B cell (primary cell): Measurements from ENCODE around the gene TMEM19. TPM values are rescaled to one million over a fixed set of nuclear protein-coding genes. Genes with fewer than 3 reads are reported as not detected.

Source experiments
- ATAC-seq: fragments of 200-7000 bp; cut with Tn5 transposase; one replicate; pipeline ENCODE4 v1.10.0; 2021; ENCODE audit warnings: low read depth, mild to moderate bottlenecking, moderate number of reproducible peaks, moderate library complexity
- CTCF ChIA-PET: fragments of 350-600 bp; sonication (Branson Sonifier 250); formaldehyde crosslinking; loops from one replicate; lab custom pipeline; 2021; ENCODE audit warnings: antibody characterized with exemption, inconsistent platforms; lab: Charles Lee
- POLR2A ChIA-PET: fragments of 350-600 bp; sonication (Branson Sonifier 250); formaldehyde crosslinking; loops from one replicate; lab custom pipeline; 2021; ENCODE audit warnings: antibody characterized with exemption; lab: Charles Lee
- DNase-seq: peaks from one replicate; pipeline ENCODE4 v3.0.0; 2013
- H2AFZ ChIP-seq: 2 replicates; pipeline ENCODE4 v1.6.1; 2012; ENCODE audit warnings: mild to moderate bottlenecking, low read depth, low read length; ENCODE audit not compliant: insufficient read depth, poor library complexity, severe bottlenecking
- H3K27ac ChIP-seq, 2 donors: 1 replicate in 1 of 2; 2 replicates in 1 of 2; pipeline ENCODE4 v1.5.1; 2012 to 2013; ENCODE audit warnings: low read length in 2 of 2, mild to moderate bottlenecking in 2 of 2, moderate library complexity in 1 of 2
- H3K27me3 ChIP-seq, 4 experiments: fragments of 200-600 bp in 1 of 4; sonication (generic) in 1 of 4; replicated peaks in 1 of 4; 1 replicate in 2 of 4; 2 replicates in 2 of 4; pipeline versions ENCODE4 v1.6.1 to v1.7.0; 2013 to 2016; ENCODE audit warnings: low read length in 3 of 4, mild to moderate bottlenecking in 2 of 4, mixed read lengths in 1 of 4, moderate library complexity in 1 of 4; ENCODE audit not compliant: insufficient read depth in 4 of 4, control insufficient read depth in 3 of 4; ENCODE audit errors: control extremely low read depth in 1 of 4
- H3K36me3 ChIP-seq, 2 experiments: replicated peaks in 1 of 2; 1 replicate in 1 of 2; 2 replicates in 1 of 2; pipeline versions ENCODE4 v1.6.1 to v1.7.1; 2013; ENCODE audit warnings: low read length in 1 of 2; ENCODE audit not compliant: insufficient read depth in 2 of 2, control insufficient read depth in 1 of 2; ENCODE audit errors: control extremely low read depth in 1 of 2, extremely low read depth in 1 of 2
- H3K4me1 ChIP-seq, 2 donors: fragments of 200-600 bp in 1 of 2; sonication (generic) in 1 of 2; 1 replicate in 1 of 2; 2 replicates in 1 of 2; pipeline versions ENCODE4 v1.5.1 to v1.6.1; 2013 to 2017; ENCODE audit warnings: low read length in 2 of 2; ENCODE audit not compliant: control insufficient read depth in 2 of 2, insufficient read depth in 2 of 2
- H3K4me2 ChIP-seq: replicated peaks from 2 replicates; pipeline ENCODE3; 2012; ENCODE audit warnings: mild to moderate bottlenecking, low read depth, low read length; ENCODE audit not compliant: poor library complexity, severe bottlenecking
- H3K4me3 ChIP-seq, 5 experiments: fragments of 200-600 bp in 1 of 5; sonication (generic) in 1 of 5; 1 replicate in 3 of 5; 2 replicates in 2 of 5; pipeline versions ENCODE4 v1.5.1 to v1.7.0; 2011 to 2016; ENCODE audit warnings: low read length in 4 of 5, mild to moderate bottlenecking in 4 of 5, low read depth in 2 of 5, control low read depth in 1 of 5, moderate library complexity in 1 of 5; ENCODE audit not compliant: insufficient read depth in 1 of 5; ENCODE audit errors: control extremely low read depth in 1 of 5, extremely low read depth in 1 of 5
- H3K79me2 ChIP-seq: fragments of 200-600 bp; sonication (generic); one replicate; pipeline ENCODE4 v1.6.0; 2016; ENCODE audit warnings: low read length; ENCODE audit not compliant: control insufficient read depth, insufficient read depth
- H3K9ac ChIP-seq: fragments of 200-600 bp; sonication (generic); 2 replicates; pipeline ENCODE4 v1.6.1; 2017; ENCODE audit warnings: mild to moderate bottlenecking, low read length, moderate library complexity
- H3K9me3 ChIP-seq, 3 donors: one replicate each; pipeline versions ENCODE4 v1.6.1 to v1.7.1; 2013; ENCODE audit warnings: low read length in 2 of 3; ENCODE audit not compliant: control insufficient read depth in 2 of 3, insufficient read depth in 1 of 3; ENCODE audit errors: control extremely low read depth in 1 of 3
- H4K20me1 ChIP-seq: 2 replicates; pipeline ENCODE4 v1.6.0; 2012; ENCODE audit warnings: mild to moderate bottlenecking, low read length; ENCODE audit not compliant: insufficient read depth, control insufficient read depth, poor library complexity, severe bottlenecking
- H3K27ac Mint-ChIP-seq: one replicate; pipeline ENCODE4 v1.8.0; 2021; ENCODE audit warnings: mixed read lengths
- H3K27me3 Mint-ChIP-seq: one replicate; pipeline ENCODE4 v1.8.0; 2021; ENCODE audit warnings: mixed read lengths
- H3K4me1 Mint-ChIP-seq: one replicate; pipeline ENCODE4 v1.8.0; 2021; ENCODE audit warnings: mixed read lengths
- H3K4me3 Mint-ChIP-seq: one replicate; pipeline ENCODE4 v1.8.0; 2021; ENCODE audit warnings: mixed read lengths
- H3K9me3 Mint-ChIP-seq: one replicate; pipeline ENCODE4 v1.8.0; 2022; ENCODE audit warnings: mixed read lengths; ENCODE audit not compliant: insufficient read depth
- EZH2 ChIP-seq: IDR thresholded peaks from 2 replicates; pipeline ENCODE4 v1.6.1; 2012; ENCODE audit warnings: borderline replicate concordance, low read depth, mild to moderate bottlenecking, moderate library complexity, low read length; ENCODE audit not compliant: insufficient read depth, poor library complexity, severe bottlenecking
- WGBS: methylation state at CpG from one replicate; pipeline ENCODE4 v1.1.5; 2013; ENCODE audit warnings: missing lambda C conversion rate; ENCODE audit not compliant: insufficient coverage; 5-methylcytosine and 5-hydroxymethylcytosine counted together
- intact Hi-C: fragments of 100-400 bp; cut with micrococcal nuclease; formaldehyde crosslinking; loops from one replicate; pipeline ENCODE4 v1.10.0; 2022
- polyA plus RNA-seq: library from polyadenylated mRNA; depleted of rRNA; stranded (reverse); fragments of >200 nt; gene quantifications from 2 replicates; pipeline ENCODE4 v1.2.3, GENCODE V29; 2012
- total RNA-seq, 2 donors: library from RNA; stranded (reverse); fragments of 120-200 nt in 1 of 2; gene quantifications; 1 replicate in 1 of 2; 2 replicates in 1 of 2; pipeline versions ENCODE4 v1.2.3 to v1.2.4, GENCODE V29; 2013 to 2022
- TF ChIP-seq, protein P1 (sequence below): fragments of 200-600 bp; IDR thresholded peaks from one replicate; pipeline ENCODE4 v1.8.0; 2022; ENCODE audit warnings: antibody characterized with exemption, mild to moderate bottlenecking

TMEM19 gene
- total and polyA plus RNA-seq, 2 donors (not counting 1 experiment from before 2014, with no cell fraction given), result 39.4 to 53.6 TPM

DNA sequence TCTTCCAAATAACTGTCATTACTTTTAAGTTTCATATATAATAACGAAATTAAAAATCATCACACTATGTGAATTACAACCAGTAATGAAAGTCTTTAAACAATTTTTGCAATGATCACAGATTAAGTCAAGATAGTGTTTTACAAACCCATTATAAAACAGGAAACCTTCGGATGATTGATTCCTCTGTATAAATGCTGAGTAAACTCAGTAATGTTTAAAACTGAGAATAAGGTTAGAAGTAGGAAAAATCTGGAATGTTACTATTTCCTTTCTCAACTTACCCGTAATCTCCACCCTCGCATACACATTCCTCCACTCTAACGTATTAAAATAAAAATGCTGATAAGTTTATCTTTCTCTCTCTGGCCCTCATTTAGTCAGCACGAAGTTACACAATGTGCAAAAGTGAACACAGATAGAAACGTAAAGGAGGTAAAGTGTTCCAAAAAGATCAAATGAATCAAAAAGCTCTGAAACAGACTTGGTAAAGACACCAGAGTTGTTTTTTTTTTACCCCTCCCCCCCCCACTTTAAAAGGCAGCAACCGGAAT is 23.8 kb upstream of the TMEM19 start:
- TF ChIP-seq, protein P1, sequence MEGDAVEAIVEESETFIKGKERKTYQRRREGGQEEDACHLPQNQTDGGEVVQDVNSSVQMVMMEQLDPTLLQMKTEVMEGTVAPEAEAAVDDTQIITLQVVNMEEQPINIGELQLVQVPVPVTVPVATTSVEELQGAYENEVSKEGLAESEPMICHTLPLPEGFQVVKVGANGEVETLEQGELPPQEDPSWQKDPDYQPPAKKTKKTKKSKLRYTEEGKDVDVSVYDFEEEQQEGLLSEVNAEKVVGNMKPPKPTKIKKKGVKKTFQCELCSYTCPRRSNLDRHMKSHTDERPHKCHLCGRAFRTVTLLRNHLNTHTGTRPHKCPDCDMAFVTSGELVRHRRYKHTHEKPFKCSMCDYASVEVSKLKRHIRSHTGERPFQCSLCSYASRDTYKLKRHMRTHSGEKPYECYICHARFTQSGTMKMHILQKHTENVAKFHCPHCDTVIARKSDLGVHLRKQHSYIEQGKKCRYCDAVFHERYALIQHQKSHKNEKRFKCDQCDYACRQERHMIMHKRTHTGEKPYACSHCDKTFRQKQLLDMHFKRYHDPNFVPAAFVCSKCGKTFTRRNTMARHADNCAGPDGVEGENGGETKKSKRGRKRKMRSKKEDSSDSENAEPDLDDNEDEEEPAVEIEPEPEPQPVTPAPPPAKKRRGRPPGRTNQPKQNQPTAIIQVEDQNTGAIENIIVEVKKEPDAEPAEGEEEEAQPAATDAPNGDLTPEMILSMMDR, result no peak
- no peak for TF ChIP-seq EZH2

More for the DNA sequence above, 23.8 kb upstream of the TMEM19 start:
- H3K4me1 ChIP-seq, result peaks cover 28% of the 10 kb centered on the region in 2 donors
- peaks cover 10 to 26% of the 10 kb centered on the region in 2 experiments for H3K36me3 ChIP-seq
- H3K79me2 ChIP-seq, result peaks cover 78% of the 10 kb centered on the region
- no peak for ATAC-seq
- Mint-ChIP-seq H3K4me1 (peaks cover 54% of the 10 kb centered on the region), H3K4me3 (peak overlapping the region; percentile 96), H3K27me3 (no peaks in the 10 kb centered on the region), H3K27ac (no peak overlapping the region), H3K9me3 (no peaks in the 10 kb centered on the region)
- H2AFZ ChIP-seq, result no peak overlapping the region
- no peak for DNase-seq
- H3K4me2 ChIP-seq, result peak overlapping the region; percentile 73
- intact Hi-C loops, result loop anchor here (2.0 to 10.0 kb wide), 4 partner anchors 25 to 1419 kb away; partner anchors contain the start of gene CNOT2
- H4K20me1 ChIP-seq, result peaks cover 33% of the 10 kb centered on the region
- peak overlapping the region; percentile 93 to 97 for H3K27ac ChIP-seq
- WGBS, result no CpG with 5 or more reads among the region's 8 CpGs
- no peaks in the 10 kb centered on the region for H3K27me3 ChIP-seq
- H3K9me3 ChIP-seq, result no peaks in the 10 kb centered on the region
- peak overlapping the region; percentile 82 to 97 (median 88) for H3K4me3 ChIP-seq
- CTCF ChIA-PET, result interaction anchor here (0.9 to 11.6 kb wide), 5 partner anchors 16 to 247 kb away, joined by 3 to 116 read pairs (median 13); no protein-coding TSS in a partner anchor
- peak overlapping the region; percentile 83 for H3K9ac ChIP-seq
- POLR2A ChIA-PET, result interaction anchor here (1.4 to 2.7 kb wide), 2 partner anchors 24 to 94 kb away, joined by 3 to 95 read pairs; partner anchors contain the start of gene TMEM19
